NCI-H345 treated with DMSO at 0.1 percent for 48 hours (cell line): ENCODE data around the gene STK39.
"Not testable (repeated sequence)": the region's sequence is repeated elsewhere in the genome, so short reads cannot be mapped to it uniquely, and the experiment has no call there.

ENCODE experiments used
- DNase-seq: peaks from one replicate; lab custom pipeline; 2025; ENCODE audit not compliant: unreplicated experiment; lab: John Stamatoyannopoulos, UW

STK39 gene

DNA sequence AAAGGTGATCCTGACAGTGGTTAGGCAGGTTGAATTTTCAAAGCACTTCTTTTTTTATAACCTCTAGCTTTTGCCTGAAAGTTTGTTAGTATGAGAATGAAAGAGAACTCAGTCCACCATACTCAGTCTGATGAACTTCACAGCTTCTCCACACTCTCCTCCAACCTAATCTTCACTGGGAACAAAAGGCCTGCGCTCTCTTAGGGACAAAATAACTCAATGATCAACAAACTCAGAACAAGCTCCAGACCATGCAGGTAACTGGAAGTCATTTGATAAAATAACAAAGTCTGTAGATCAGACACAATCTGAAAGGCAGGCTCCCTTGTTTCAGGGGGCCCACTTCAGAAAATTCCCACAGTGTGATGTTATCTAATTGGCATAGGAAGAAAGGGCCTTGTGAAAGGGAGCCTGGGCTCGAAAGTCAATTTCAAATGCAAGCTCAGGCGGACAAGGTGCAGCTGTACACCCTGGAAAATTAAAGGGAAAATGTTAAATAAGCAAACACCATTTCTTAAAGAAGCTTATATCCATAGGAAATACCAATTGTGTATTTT is 142.2 kb downstream of the STK39 start:
- DNase-seq = no peak

DNA sequence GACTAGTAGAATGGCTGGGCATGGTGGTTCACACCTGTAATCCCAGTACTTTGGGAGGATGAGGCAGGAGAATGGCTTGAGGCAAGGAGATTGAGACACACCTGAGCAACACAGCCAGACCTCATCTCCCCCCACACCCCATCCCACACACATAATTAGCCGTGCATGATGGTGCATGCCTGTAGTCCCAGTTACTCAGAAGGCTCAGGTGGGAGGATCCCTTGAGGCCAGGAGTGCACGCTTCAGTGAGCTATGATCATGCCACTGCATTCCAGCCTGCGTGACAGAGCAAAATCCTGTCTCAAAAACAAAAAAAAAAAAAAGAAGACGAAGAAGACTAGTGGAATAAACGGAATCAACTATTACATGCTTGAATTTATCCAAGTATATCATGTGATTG is 150.0 kb downstream of the STK39 start:
- DNase-seq = no peak

DNA sequence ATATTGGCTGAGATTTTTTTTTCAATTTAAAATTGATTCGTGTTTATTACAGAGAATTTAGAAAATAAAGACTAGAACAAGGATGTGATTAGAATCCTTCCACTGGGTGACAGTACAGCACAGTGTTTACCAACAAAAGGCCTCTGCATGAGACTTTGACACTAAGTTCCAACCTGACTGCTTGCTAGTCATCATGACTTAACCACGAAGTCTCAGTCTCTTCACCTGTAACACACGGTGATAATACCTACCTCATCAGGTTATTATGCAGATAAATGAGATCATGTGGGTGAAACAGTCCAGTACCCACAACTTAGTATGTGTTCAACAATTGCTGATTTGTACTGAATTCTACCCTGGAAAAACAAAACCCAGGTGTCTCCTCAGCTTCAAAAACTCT is 151.2 kb downstream of the STK39 start:
- no peak for DNase-seq

DNA sequence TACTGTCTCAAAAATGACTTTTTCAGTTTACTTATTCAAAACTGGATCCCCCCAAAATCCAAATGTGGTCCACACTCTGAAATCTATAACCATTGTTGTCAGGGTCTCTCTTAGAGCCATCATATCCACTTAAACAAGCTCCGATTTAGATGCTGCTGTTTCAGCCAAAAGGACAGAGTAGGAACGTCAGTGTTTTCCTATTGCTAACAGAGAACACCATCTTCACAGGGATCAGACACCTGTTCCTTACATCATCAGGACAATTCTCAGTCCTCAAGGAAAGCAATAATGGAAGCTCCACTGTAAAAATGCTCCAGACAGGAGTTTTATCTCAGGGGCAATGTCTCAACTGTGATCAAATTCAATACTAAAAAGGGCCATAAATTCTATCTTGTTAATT is 155.4 kb downstream of the STK39 start:
- DNase-seq = no peak

DNA sequence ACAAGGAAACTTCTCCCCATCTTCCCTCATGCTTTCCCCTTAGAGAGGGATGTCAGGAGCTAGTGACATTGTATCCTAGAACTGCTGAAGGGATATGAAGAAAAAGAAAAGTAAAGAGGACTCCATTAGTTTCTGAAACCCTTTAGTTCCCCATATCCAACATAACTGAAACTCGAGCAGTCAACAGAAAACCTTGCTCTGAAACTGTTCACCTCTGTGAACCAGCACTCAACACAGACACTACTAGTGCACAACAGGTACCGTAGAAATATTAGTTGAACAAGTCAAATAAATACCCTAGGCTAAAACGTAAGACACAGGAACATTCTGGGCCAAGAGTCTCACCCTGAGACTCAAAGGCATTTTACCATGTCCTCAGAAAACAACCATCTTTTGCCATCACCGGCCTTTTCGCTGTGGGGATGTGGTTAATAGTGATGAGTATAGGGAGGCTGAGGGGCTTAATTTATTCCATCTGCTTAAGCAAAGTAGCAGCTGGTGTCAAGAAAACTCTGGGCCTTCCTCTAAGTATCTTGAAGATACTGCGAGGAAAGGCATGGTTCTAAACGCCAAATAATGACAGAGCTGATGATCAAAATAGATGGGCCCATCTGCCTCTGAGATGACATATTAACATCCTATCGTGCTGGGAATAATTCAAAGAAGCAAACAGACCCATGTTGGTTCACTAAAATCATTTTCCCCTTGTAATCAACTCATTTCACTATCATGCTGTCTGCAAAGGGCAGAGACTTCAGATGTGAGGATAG is 156.8 kb downstream of the STK39 start:
- no peak for DNase-seq

DNA sequence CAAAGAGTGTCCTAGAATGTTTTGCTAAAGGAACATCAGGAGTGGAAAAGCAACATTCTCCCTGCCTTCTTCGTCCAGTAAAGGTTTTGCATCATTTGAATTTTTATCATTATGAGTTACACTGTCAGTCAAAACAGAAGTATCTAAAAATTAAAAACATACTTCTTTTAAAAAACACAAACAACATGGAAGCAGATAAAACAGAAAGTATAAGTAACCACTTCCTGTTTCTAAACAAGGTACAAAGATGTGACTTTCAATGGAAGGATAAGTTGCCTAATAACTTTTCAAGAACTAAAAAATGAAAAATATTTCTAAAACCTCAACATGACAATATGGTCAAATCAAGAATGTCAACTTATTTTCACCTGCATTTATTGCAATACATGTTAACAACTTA is 158.2 kb downstream of the STK39 start:
- DNase-seq = no peak

DNA sequence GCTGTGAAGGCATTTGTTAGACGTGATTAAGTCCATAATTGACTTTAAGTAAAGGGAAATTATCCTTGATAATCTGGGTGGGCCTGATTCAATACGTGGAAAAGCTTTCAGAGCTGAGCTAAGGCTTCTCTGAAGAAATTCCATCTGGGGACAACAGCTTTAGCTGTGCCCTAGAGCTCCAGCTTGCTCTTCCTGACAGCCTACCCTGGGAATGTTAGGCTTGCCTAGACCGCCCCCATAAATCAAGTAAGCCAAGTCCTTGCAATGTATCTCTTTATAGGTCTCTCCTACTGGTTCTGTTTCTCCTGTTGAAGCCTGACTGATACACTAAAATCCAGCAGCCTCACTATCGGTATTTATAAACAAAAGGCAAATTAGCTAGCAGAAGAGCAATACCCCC is 160.0 kb downstream of the STK39 start:
- DNase-seq = no peak

DNA sequence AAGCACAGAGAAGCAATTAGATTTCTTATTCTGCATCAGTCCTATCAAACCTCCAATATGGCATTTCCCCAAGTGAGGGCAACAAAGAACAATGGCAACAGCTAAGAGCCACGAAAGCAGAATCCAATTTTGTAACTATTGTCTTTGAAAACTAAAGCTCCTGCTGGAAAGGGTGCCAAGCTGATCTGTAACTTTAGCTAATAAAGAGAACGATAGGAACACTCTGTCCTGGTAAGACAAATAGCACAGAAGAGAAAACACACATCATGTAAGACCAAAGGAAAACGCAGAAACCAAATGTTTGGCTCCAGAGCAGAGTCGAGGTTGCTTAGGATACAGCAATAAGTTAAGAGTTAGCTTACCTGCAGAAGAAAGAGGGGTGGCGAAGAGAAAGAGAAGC is 160.5 kb downstream of the STK39 start:
- DNase-seq = no peak

DNA sequence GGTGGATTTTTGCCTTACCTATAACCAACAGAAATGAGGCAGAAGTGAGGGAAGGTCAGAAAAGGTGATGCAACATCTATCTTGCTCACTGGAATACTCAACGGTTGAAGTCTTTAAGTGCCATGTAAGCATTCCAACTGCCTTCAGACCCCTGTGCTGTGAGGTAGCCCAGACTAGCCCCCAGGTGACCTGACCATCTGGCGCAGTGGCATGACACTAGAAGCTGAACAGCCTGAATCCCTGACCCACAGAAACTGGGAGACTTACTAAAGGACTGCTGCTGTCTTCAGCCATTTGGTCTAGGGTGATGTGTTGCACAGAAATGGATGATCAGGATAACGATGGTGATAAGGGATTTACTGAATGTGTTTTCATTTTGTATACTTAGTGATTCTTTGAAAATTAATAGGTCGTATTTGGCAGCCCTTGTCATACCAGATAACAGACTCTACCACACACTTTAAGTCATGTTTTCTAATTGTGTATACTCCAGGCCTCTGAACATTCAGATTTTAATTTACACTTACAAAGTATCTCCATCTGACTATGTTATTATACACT is 161.5 kb downstream of the STK39 start:
- DNase-seq = no peak

DNA sequence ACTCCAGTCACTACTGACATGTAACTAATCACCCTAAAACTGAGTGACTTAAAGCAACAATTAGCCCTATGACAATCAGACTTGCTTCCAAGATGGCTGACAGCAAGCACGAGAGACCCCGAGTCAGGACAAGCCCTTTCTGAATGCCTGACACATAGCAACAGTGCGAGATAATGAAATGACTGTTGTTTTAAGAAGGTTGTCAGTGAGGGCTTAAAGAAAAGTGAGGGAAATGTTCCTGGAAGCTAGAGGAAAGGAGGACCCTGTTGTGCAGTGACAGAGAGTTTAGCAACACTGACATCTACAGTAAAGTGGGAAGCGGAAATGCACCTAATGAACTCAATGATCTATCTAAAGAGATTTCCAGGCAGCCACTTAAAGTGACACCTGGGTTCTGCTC is 163.1 kb downstream of the STK39 start:
- DNase-seq = no peak

DNA sequence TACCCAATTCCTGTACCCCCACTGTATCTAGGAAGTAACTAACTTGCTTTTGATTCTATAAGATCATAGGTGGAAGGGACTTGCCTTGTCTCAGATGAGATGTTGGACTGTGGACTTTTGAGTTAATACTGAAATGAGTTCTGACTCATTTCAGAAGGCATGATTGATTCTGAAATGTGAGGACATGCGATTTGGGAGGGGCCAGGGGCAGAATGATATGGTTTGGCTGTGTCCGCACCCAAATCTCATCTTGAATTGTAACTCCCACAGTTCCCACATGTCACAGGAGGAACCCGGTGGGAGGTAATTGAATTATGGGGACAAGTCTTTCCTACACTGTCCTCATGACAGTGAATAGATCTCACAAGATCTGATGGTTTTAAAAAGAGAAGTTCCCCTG is 165.9 kb downstream of the STK39 start:
- not testable (repeated sequence) for DNase-seq

DNA sequence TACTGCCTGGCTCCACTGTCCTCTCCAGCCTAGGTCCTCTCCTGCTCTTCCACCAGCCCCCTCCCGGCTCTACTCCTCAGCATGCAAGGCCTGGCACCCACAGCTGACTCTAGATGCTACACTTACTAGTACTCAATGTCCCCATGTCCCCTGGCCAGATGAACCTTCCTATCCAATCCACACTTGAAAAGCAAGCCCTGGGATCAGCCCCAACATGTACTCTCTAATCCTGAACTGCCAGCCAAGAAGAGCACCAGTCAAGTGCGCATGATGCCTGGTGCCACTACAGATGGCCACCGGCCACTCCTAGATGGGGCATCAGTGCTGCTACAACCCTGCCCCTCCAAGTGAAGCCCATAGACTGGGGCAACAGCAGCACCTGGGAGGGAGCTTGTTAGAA is 168.2 kb downstream of the STK39 start:
- no peak for DNase-seq

DNA sequence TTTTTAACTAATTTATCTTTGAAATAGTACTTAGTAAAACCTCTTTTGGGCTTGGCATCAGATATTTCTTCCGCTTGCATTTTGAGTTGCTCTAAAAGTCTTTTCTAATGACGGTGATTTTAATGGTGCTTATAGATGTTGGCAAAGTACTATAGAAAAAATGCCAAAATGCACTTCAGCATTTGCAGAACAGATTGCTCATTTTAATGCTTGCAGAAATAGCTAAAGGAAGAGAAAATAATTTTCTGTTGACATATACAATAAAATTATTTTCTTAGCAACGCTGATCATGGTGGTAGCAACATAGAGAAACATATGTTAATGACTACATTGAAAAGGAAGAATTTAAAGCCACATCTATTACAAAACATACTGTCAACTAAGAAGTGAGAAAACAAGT is 170.7 kb downstream of the STK39 start:
- no peak for DNase-seq

DNA sequence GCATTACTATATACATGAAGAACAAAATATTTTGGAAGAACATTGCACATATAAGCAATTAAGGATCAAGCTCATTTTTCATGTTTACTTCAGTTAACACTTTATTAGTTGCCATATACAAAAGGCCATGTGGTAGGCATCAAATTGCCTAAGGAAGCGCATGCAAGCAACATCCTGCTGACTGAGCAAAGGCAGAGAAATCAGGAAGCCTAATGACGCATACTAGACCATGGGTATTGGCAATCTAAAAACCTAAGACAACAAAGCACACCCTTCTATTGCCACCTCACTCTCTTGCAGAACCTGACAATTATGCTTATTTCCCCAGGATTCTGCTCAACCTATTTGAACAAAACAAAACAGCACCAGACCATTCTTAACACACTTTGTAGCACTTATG is 171.9 kb downstream of the STK39 start:
- DNase-seq = no peak

DNA sequence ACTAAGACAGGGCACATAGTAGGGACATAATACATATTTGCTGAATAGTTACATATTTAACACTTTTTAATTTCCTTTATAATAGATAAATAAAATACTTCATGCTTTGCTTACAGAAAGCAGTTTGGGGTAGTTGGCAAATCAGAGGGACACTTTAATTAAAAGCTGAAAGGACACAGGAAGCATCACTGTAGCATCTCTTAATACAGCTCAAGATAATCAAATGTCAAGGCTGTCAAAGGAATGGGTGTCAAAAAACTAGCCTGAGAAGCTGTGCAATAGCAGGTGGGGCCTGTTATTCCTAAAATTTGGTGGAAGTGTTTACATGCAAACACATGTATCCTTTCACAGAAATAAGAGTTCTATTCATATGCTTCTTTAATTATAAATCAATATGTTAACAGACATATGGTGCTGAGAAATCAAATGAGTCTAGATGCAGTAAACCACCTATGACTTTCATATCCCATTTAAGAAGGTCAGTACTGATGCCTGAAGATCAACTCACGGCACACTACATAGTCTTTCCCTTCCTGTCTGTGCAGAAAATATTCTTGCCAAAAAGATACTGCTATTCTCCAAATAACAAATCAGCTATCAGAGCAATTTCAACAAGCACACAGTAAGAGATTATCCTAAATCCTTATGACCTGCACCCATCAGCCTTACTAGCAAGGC is 174.6 kb downstream of the STK39 start:
- DNase-seq = no peak

DNA sequence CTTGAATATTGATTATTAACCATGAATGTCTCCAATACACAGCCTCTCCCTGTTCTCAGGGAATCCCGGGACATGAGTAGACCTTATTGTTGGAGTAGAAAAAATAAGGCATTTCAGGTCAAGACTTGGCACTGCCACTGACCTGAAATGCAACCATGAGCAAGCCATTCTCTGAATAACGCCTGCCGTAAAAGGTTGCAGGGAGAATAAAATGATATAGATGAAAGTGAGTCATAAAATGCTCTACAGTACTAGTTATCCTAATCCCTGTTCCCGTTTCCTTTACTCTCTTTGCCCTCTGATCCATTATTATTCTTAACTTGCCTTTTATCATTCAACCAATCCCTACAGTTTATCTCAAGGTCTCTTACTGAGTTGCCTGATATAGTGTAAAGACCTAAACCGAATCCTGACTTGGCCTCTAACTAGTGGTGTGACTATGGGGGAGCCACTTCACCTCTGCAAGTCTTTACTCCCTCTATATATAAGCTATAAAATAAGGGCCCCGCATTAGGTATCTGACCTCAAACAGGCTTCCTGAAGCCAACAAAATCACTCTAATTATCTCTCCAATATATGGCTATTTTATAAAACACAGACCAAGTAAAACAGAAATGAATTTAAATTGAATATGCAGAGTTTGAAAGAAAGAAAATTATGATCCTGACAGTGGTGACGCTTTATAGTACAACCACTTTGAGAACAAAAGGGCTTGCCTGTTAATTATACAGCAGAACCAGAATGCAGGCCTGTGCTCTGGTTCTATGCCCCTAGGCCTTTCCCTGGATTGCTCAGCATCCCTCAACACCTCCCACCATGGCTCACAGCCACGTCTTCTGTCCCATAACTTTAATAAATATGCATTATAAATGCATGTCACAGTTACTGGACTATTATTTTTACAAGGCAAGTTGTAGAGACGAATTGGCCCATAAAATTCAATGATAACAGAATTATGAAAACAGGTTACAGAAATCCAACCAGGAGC is 183.1 kb downstream of the STK39 start:
- no peak for DNase-seq

DNA sequence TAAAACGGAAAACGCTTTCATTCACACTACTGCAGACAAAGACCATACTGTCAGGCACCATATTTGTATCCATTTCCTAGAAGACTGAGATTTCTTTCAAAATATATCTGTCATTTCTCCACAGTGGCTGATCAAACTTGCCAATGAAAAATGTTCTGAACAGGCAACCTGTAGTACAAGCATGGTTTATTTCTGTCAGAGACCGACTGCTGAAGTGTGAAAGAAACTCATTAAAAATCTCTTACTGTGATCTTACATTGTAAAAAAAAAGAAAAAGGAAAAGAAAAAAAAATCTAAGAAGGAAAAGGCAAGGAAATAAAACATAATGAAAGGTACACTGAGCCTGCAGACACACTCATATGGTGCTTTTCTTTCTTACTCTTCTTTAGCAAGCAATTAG is 184.5 kb downstream of the STK39 start:
- DNase-seq = no peak

DNA sequence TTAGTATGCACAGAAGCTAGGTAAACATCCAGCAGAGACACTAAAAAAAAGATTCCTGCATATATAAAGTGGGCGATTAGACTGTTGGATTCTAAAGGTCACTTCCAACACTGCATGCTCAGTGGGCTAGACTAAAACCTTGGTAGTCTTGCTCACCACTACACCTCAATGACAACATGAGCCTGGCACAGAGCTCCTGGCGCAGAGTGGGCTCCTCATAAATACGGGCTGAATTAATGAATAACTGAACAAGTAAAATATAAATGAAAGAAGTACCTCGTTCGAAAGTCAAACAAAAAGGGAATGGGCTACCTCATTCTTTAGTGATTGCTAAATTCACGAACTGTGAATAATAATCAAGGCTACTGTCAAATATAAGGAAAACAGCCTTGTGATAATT is 185.3 kb downstream of the STK39 start:
- DNase-seq = no peak

DNA sequence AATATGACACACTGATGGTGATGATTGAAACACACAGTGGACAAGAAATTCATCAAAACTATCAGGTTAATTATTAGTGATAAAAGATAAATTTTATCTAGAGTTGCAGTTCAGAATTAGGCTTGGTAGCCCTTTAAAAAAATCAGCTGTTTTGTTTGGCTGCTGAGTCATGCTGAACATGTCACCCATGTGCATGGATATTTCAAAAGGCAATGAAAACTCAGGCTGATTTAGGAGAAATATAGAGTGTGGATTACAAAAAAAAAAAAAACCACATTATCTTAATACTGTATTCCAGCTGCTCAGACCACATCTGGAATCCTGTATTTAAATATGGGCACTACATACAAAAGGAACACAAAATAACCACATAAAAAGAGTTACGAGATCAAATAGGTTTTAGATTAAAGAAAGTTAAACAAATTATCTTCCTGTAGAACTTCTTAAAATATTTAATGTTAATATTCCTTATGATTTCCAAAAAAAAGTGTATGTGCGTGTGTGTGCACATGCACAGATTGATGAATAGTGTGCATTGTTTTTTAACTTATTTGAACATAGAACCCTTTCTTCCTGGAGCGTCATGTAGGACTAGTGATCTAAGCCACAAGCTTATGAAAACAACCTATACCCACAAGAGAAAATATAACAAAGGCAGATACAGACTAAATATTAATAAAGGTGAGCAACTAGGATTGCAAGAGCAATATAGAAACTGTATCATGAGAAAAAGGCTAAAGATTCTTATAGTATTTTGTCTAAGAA is 186.2 kb downstream of the STK39 start:
- DNase-seq = no peak

DNA sequence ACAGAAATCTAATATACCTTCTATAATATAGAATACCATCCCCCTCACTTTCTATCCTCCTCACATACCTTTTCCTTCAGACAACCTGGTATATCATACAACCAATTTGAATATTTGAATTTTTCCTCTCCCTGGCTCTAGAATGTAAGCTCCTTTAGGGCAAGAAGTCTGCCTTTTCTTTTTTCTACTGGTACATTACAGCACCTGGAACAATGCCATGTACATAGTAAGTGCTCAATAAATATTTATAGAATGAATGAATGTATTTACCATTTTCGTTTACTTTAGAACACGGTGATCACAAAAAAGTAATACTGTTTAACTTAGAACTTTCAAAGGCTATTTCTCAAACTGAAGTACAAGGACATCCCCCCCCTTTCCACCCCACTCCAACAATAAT is 187.6 kb downstream of the STK39 start:
- no peak for DNase-seq
